ENCODE results near the gene LRRC15. TPM values are rescaled to one million over a fixed set of nuclear protein-coding genes. Genes with fewer than 3 reads are reported as not detected.

LRRC15 gene
- total RNA-seq, 1 experiment from 2014 or later: 0.08 TPM

DNA sequence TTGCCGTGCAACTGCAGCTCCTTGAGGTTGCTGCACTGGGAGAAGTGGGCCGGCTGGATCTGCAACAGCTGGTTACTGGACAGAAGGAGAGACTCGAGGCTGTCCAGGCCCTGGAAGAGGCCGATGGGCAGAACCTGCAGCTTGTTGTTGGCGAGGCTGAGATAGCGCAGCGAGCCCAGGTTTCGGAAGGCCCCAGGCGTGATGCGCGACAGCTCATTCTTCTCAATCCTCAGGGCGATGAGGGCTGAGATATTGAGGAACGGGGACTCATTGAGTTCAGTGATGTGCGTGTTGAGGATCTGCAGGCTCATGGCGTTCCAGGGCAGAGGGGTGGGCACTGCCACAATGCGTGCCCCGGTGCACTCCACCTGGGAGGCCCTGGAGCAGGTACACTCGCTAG, 9.0 kb downstream of the LRRC15 start:
- no peak overlapping the region for H3K4me3 ChIP-seq
- H3K36me3 ChIP-seq: no peaks in the 10 kb centered on the region
- DNase-seq: no peak
- H3K4me1 ChIP-seq: peaks cover 5% of the 10 kb centered on the region; the same call in 1 of the 2 replicates
- no peaks in the 10 kb centered on the region for H3K9me3 ChIP-seq (replicated peaks)
- H3K27me3 ChIP-seq: no peaks in the 10 kb centered on the region
- H3K27ac ChIP-seq: no peak overlapping the region

GRCh38 chr3:194357681-194358080, 11.9 kb downstream of the LRRC15 start:
- DNase-seq: no peak
- Histone ChIP-seq H3K36me3 (no peaks in the 10 kb centered on the region), H3K4me1 (no peaks in the 10 kb centered on the region), H3K27me3 (no peaks in the 10 kb centered on the region), H3K4me3 (no peak overlapping the region), H3K27ac (no peak overlapping the region), H3K9me3 (replicated peaks) (no peaks in the 10 kb centered on the region)

DNA sequence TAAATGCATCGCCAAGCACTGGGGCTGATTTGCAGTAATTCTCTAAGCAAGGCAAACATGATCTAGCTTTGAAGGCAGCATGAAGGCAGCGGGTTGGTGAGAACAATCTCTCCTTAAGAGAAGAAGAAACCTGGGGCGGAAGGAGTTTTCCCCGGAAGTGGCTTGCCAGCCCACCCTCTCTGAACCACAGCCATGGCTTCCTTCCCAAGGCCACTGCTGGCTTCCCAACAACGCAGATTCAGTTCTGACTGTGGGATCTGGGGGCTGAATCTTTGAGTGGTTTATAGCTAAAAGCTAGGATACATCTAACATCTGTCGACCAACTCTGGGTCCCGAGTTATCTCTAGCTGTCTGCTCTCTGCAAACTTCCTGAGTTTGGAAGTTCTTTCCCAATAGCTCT, 14.2 kb downstream of the LRRC15 start:
- H3K4me3 ChIP-seq: no peak overlapping the region
- no peak overlapping the region for H3K27ac ChIP-seq
- no peaks in the 10 kb centered on the region for H3K4me1 ChIP-seq
- no peaks in the 10 kb centered on the region for H3K27me3 ChIP-seq
- H3K36me3 ChIP-seq: no peaks in the 10 kb centered on the region
- H3K9me3 ChIP-seq (replicated peaks): no peaks in the 10 kb centered on the region
- no peak for DNase-seq

DNA sequence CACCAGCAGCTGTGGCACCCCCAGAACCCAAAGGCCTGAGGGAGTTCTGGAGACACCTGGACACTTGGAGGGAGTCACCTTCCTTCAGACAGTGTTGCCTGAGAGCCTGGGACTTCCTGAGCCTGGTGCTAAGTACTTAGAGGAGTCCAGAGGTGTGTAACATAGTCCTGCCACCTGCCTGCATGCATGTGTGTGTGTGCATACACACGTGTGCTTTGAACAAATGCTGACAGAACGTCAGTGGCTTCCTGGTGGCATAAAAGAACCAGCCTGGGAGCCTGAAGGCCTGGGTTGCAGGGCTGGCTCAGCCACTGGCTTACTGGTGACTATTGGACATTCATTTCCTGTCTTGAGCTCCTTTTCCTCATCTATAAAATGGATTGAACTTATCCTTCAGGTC, 15.2 kb downstream of the LRRC15 start:
- DNase-seq: no peak
- Histone ChIP-seq H3K27me3 (no peaks in the 10 kb centered on the region), H3K4me3 (no peak overlapping the region), H3K4me1 (no peaks in the 10 kb centered on the region), H3K9me3 (replicated peaks) (no peaks in the 10 kb centered on the region), H3K27ac (no peak overlapping the region), H3K36me3 (no peaks in the 10 kb centered on the region)

- Histone ChIP-seq H3K36me3 (no peaks in the 10 kb centered on the region), H3K27ac (no peak overlapping the region), H3K9me3 (replicated peaks) (no peaks in the 10 kb centered on the region), H3K4me1 (no peaks in the 10 kb centered on the region), H3K4me3 (no peak overlapping the region), H3K27me3 (no peaks in the 10 kb centered on the region)
- no peak for DNase-seq
These were observed 16.8 kb downstream of the LRRC15 start for GRCh38 chr3:194352667-194353246.

DNA sequence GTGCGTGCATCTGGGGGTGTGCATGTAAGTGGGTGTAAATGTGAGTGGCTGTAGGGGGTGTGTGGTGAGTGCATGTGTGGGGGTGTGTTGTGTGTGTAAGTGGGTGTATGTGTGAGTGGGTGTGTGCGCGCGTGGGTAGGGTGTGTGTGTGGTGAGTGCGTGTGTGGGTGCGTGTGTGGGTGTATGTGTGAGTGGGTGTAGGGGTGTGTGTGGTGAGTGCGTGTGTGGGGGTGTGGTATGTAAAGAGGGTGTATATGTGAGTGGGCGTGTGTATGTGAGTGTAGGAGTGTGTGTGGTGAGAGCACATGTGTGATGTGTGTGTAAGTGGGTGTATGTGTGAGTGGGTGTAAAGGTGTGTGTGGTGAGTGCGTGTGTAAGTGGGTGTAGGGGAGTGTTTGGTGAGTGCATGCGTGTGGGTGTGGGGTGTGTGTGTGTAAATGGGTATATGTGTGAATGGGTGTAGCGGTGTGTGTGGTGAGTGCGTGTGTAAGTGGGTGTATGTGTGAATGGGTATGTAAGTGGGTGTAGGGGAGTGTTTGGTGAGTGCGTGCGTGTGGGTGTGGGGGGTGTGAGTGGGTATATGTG, 17.5 kb downstream of the LRRC15 start:
- H3K36me3 ChIP-seq: no peaks in the 10 kb centered on the region
- no peaks in the 10 kb centered on the region for H3K4me1 ChIP-seq
- H3K9me3 ChIP-seq (replicated peaks): no peaks in the 10 kb centered on the region
- DNase-seq: no peak
- H3K4me3 ChIP-seq: no peak overlapping the region
- no peaks in the 10 kb centered on the region for H3K27me3 ChIP-seq
- H3K27ac ChIP-seq: no peak overlapping the region

DNA sequence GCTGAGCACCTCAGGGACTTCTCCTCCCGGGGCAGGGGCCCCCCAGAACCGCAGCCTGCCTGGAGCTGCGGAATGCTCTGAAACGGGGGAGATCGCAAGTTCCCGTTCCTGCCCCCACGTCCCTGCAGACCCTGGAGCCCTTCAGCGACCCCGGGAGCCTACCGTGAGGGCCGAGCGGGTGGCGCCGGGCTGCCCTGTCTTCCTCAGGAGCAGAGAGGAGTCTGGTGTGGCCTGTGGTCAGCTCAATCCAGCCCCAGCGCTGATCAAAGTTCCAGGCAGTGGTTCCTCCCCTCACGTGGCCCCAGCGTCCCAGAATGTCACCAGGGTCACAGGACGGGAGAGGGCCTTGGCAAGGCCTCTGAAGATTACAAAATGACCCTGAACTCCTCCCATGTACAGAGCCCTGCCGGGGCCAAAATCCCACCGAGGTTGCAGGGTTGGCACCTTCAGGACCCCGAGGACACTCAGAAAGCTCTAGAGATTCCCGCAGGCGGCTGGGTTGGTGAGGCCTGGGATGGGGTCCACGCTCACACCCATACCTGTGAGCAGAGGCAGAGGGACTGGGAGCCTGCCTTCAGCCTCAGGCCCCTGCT, 18.4 kb downstream of the LRRC15 start, which contains the start of gene CPN2:
Gene CPN2 (minus strand): TSS at position 249 of the 593 bp plus-strand sequence. CDS start 8,626 bp downstream, outside the sequence.
- H3K36me3 ChIP-seq: no peaks in the 10 kb centered on the region
- H3K27ac ChIP-seq: no peak within 1 kb of the TSS
- no peak within 1 kb of the TSS for H3K4me3 ChIP-seq
- H3K9me3 ChIP-seq (replicated peaks): no peaks in the 10 kb centered on the region
- DNase-seq: no peak
- H3K27me3 ChIP-seq: no peaks in the 10 kb centered on the region
- H3K4me1 ChIP-seq: no peaks in the 10 kb centered on the region

GRCh38 chr3:194350726-194351071, 18.8 kb downstream of the LRRC15 start:
- no peaks in the 10 kb centered on the region for H3K4me1 ChIP-seq

DNA sequence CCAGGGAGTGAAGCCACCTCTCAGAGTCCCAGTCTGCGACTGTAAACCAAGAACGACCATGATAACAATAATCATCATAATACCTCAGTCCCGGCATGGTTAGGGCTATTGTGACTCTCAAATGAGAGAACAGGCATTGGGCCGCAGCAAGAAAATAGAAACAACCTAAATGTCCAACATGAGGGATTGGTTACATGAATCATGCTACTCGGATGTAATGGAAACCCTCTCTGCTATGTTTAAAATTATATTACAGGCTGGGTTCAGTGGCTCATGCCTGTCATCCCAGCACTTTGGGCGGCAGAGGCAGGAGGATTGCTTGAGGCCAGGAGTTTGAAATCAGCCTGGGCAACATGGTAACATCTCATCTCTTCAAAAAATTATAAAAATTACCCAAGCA, 21.2 kb downstream of the LRRC15 start:
- Histone ChIP-seq H3K4me1 (0 out of 2 replicates have a peak, but pooled peaks cover 2% of the 10 kb centered on the region), H3K27me3 (no peaks in the 10 kb centered on the region)

More at GRCh38 chr3:194350726-194351071, 18.8 kb downstream of the LRRC15 start:
- Histone ChIP-seq H3K27ac (no peak overlapping the region), H3K9me3 (replicated peaks) (no peaks in the 10 kb centered on the region), H3K36me3 (no peaks in the 10 kb centered on the region), H3K27me3 (no peaks in the 10 kb centered on the region), H3K4me3 (no peak overlapping the region)
- DNase-seq: no peak

DNA sequence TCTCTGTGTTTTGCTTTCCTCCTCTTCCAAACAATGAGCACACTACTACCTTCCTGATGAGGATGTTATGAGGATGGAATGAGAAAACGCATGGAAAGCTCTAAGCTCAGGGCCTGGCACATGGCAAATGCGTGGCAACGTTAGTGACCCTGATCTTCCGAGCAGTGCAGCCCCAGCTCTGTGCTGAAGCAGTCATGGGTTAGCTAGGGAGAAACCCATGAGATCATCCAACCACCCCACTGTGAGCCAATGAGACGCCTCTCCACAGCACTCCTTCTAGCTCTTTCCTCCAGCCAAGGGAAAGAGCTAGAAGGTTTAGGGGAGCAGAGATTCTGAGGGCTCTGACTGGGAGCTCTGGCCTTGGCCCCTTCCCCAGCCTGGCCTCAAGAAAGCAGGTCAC, 22.9 kb downstream of the LRRC15 start:
- Histone ChIP-seq H3K4me1 (0 out of 2 replicates have a peak, but pooled peaks cover 2% of the 10 kb centered on the region), H3K27me3 (no peaks in the 10 kb centered on the region), H3K9me3 (replicated peaks) (no peaks in the 10 kb centered on the region), H3K4me3 (no peak overlapping the region), H3K36me3 (no peaks in the 10 kb centered on the region), H3K27ac (no peak overlapping the region)
- DNase-seq: no peak

More for the DNA sequence above, 21.2 kb downstream of the LRRC15 start:
- no peaks in the 10 kb centered on the region for H3K9me3 ChIP-seq (replicated peaks)
- H3K4me3 ChIP-seq: no peak overlapping the region
- no peaks in the 10 kb centered on the region for H3K36me3 ChIP-seq
- DNase-seq: no peak
- no peak overlapping the region for H3K27ac ChIP-seq

GRCh38 chr3:194346035-194346434, 23.5 kb downstream of the LRRC15 start:
- Histone ChIP-seq H3K27me3 (no peaks in the 10 kb centered on the region), H3K36me3 (no peaks in the 10 kb centered on the region), H3K27ac (no peak overlapping the region), H3K4me3 (no peak overlapping the region), H3K4me1 (0 out of 2 replicates have a peak, but pooled peaks cover 2% of the 10 kb centered on the region), H3K9me3 (replicated peaks) (no peaks in the 10 kb centered on the region)
- DNase-seq: no peak

GRCh38 chr3:194344012-194344411, 25.5 kb downstream of the LRRC15 start:
- Histone ChIP-seq H3K27ac (no peak overlapping the region), H3K9me3 (replicated peaks) (no peaks in the 10 kb centered on the region), H3K4me3 (no peak overlapping the region), H3K4me1 (0 out of 2 replicates have a peak, but pooled peaks cover 2% of the 10 kb centered on the region), H3K27me3 (no peaks in the 10 kb centered on the region), H3K36me3 (no peaks in the 10 kb centered on the region)
- peak; percentile 60 to 78 for DNase-seq

- Histone ChIP-seq H3K36me3 (no peaks in the 10 kb centered on the region), H3K27me3 (no peaks in the 10 kb centered on the region), H3K4me1 (0 out of 2 replicates have a peak, but pooled peaks cover 2% of the 10 kb centered on the region), H3K4me3 (no peak overlapping the region), H3K27ac (no peak overlapping the region), H3K9me3 (replicated peaks) (no peaks in the 10 kb centered on the region)
- DNase-seq: no peak
These were observed 26.0 kb downstream of the LRRC15 start for GRCh38 chr3:194343561-194343893.

GRCh38 chr3:194342861-194343560, 26.5 kb downstream of the LRRC15 start:
- no peaks in the 10 kb centered on the region for H3K9me3 ChIP-seq (replicated peaks)
- DNase-seq: no peak
- H3K36me3 ChIP-seq: no peaks in the 10 kb centered on the region
- H3K4me1 ChIP-seq: 0 out of 2 replicates have a peak, but pooled peaks cover 2% of the 10 kb centered on the region
- H3K27me3 ChIP-seq: no peaks in the 10 kb centered on the region
- H3K27ac ChIP-seq: no peak overlapping the region
- H3K4me3 ChIP-seq: no peak overlapping the region

- no peaks in the 10 kb centered on the region for H3K9me3 ChIP-seq (replicated peaks)
- no peak overlapping the region for H3K4me3 ChIP-seq
- no peaks in the 10 kb centered on the region for H3K36me3 ChIP-seq
- H3K27ac ChIP-seq: no peak overlapping the region
- H3K27me3 ChIP-seq: no peaks in the 10 kb centered on the region
- H3K4me1 ChIP-seq: 0 out of 2 replicates have a peak, but pooled peaks cover 2% of the 10 kb centered on the region
- no peak for DNase-seq
These were observed 28.7 kb downstream of the LRRC15 start for GRCh38 chr3:194340757-194341400.
